HepG2 (cell line): ENCODE measurements around the gene ENTPD1. TPM values are rescaled to one million over a fixed set of nuclear protein-coding genes. Genes with fewer than 3 reads are reported as not detected.

Experiments
- CCDC6 ChIP-seq: sonication (generic); formaldehyde crosslinking; IDR thresholded peaks from 2 replicates; pipeline ENCODE4 v1.8.1; 2022; ENCODE audit warnings: mild to moderate bottlenecking, missing genetic modification reagents, moderate library complexity
- EHMT2 ChIP-seq: fragments of 200-600 bp; sonication (generic); IDR thresholded peaks from 2 replicates; pipeline ENCODE4 v1.7.0; 2017; ENCODE audit warnings: antibody characterized with exemption, low read depth, low read length, borderline replicate concordance
- FOXA3 ChIP-seq: IDR thresholded peaks from 2 replicates; pipeline ENCODE4 v1.6.1; 2016; ENCODE audit warnings: missing genetic modification reagents, missing compliant biosample characterization
- HNF4A ChIP-seq: sonication (generic); formaldehyde crosslinking; IDR thresholded peaks from 2 replicates; pipeline ENCODE4 v1.4.0; 2020; ENCODE audit warnings: missing genetic modification reagents
- KMT2A ChIP-seq: sonication (generic); formaldehyde crosslinking; IDR thresholded peaks from 2 replicates; pipeline ENCODE4 v1.4.0; 2020; ENCODE audit warnings: missing genetic modification reagents
- SIN3B ChIP-seq: fragments of 150-350 bp; IDR thresholded peaks from 2 replicates; pipeline ENCODE4 v1.6.1; 2014; ENCODE audit warnings: low read length
- SMAD3 ChIP-seq: sonication (generic); formaldehyde crosslinking; IDR thresholded peaks from 2 replicates; pipeline ENCODE4 v1.4.0; 2020; ENCODE audit warnings: missing genetic modification reagents
- SOX13 ChIP-seq, 3 experiments: fragments of 450-650 bp in 1 of 3; sonication (generic) in 1 of 3; formaldehyde crosslinking in 1 of 3; IDR thresholded peaks in 2 of 3; conservative IDR thresholded peaks in 1 of 3; 2 replicates each; pipeline versions ENCODE4 v1.5.0 to v1.6.1; 2016 to 2020; ENCODE audit warnings: antibody characterized with exemption in 1 of 3, mild to moderate bottlenecking in 1 of 3, missing compliant biosample characterization in 1 of 3, missing genetic modification reagents in 1 of 3, moderate library complexity in 1 of 3
- SP1 ChIP-seq, 2 experiments: fragments of 450-650 bp in 1 of 2; sonication (generic) in 1 of 2; formaldehyde crosslinking in 1 of 2; IDR thresholded peaks; 2 replicates each; pipeline versions ENCODE4 v1.4.0 to v1.6.1; 2016 to 2020; ENCODE audit warnings: missing genetic modification reagents in 1 of 2
- TOPORS ChIP-seq: sonication (generic); formaldehyde crosslinking; IDR thresholded peaks from 2 replicates; pipeline ENCODE4 v1.8.0; 2023; ENCODE audit warnings: mild to moderate bottlenecking, missing genetic modification reagents
- U2AF2 ChIP-seq: fragments of 200-400 bp; formaldehyde crosslinking; IDR thresholded peaks from 2 replicates; pipeline ENCODE4 v1.6.1; 2017; ENCODE audit warnings: low read depth, mild to moderate bottlenecking, low read length
- ZC3H13 ChIP-seq: sonication (generic); formaldehyde crosslinking; IDR thresholded peaks from 2 replicates; pipeline ENCODE4 v1.8.1; 2023; ENCODE audit warnings: mild to moderate bottlenecking, missing genetic modification reagents, moderate library complexity
- ZNF589 ChIP-seq: sonication (generic); formaldehyde crosslinking; conservative IDR thresholded peaks from 2 replicates; pipeline ENCODE4 v1.8.0; 2022; ENCODE audit warnings: mild to moderate bottlenecking, moderate library complexity, missing genetic modification reagents
- ZNF7 ChIP-seq: IDR thresholded peaks from 2 replicates; pipeline ENCODE4 v1.6.1; 2016; ENCODE audit warnings: missing biosample characterization, missing genetic modification reagents
- polyA plus RNA-seq, 8 experiments: library from polyadenylated mRNA; depleted of rRNA in 3 of 8; stranded (reverse) in 7 of 8; unstranded in 1 of 8; fragments of >200 nt; fragmentation: Illumina TruSeq in 4 of 8; extraction: Trizol in 4 of 8; gene quantifications; 2 replicates each; pipeline versions ENCODE4 v1.2.1 to v1.2.3, GENCODE V29; 2011 to 2016; ENCODE audit warnings: low read depth in 4 of 8, missing spikeins in 1 of 8, mixed read lengths in 1 of 8; ENCODE audit not compliant: insufficient read depth in 1 of 8
- total RNA-seq, 5 experiments: library from RNA; depleted of rRNA; stranded (reverse); fragments of >200 nt; fragmentation: Illumina TruSeq; extraction: Trizol; gene quantifications; 2 replicates each; pipeline ENCODE4 v1.2.3, GENCODE V29; 2016; ENCODE audit warnings: low read depth in 1 of 5
- TF ChIP-seq, protein P1 (sequence below): sonication (generic); formaldehyde crosslinking; IDR thresholded peaks from 2 replicates; pipeline ENCODE4 v1.8.1; 2023; ENCODE audit warnings: mild to moderate bottlenecking, missing genetic modification reagents
- TF ChIP-seq, protein P2 (sequence below): sonication (generic); formaldehyde crosslinking; IDR thresholded peaks from 2 replicates; pipeline ENCODE4 v1.9.0; 2021; ENCODE audit warnings: missing genetic modification reagents, mild to moderate bottlenecking, borderline replicate concordance
- TF ChIP-seq, protein P3 (sequence below): IDR thresholded peaks from 2 replicates; pipeline ENCODE4 v1.6.1; 2012; ENCODE audit warnings: low read depth, low read length, improper control_type of control experiment
- TF ChIP-seq, protein P4 (sequence below): sonication (generic); formaldehyde crosslinking; IDR thresholded peaks from 2 replicates; pipeline ENCODE4 v1.4.0; 2020; ENCODE audit warnings: mild to moderate bottlenecking, missing genetic modification reagents, borderline replicate concordance

ENTPD1 gene
- total and polyA plus RNA-seq, 2 of the 13 experiments (the other 11 are each of a cell fraction or from before 2014, with no cell fraction given): 0.07 TPM

DNA sequence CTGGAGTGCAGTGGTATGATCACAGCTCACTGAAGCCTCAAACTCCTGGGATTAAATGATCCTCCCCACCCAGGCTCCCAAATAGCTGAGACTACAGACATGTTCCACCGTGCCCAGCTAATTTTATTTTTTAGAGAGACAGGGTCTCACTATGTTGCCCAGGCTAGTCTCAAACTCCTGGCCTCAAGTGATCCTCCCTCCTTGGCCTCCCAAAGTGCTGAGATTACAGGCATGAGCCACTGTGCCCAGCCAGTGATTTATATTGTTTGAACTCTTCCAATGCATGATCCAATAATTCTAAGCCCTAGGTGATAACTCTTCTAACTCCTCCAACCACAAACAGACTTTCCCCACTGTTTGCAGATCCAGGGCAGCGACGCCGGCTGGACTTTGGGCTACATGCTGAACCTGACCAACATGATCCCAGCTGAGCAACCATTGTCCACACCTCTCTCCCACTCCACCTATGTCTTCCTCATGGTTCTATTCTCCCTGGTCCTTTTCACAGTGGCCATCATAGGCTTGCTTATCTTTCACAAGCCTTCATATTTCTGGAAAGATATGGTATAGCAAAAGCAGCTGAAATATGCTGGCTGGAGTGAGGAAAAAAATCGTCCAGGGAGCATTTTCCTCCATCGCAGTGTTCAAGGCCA lies 110.0 kb downstream of the ENTPD1 start (continued):
- TF ChIP-seq SP1 (IDR thresholded peaks at IDR 0.05) (no peak), SP1 (CRISPR knock-in tag; IDR thresholded peaks at IDR 0.05) (no peak), TOPORS (CRISPR knock-in tag) (no peak), SMAD3 (CRISPR knock-in tag) (no peak), HNF4A (CRISPR knock-in tag) (peak; percentile 91), ZNF7 (CRISPR knock-in tag) (no peak), ZNF589 (no peak), EHMT2 (no peak), SIN3B (no peak), CCDC6 (no peak), FOXA3 (0 out of 2 replicates have a peak, but pooled peaks have one; percentile 25), KMT2A (CRISPR knock-in tag) (no peak), U2AF2 (no peak), ZC3H13 (CRISPR knock-in tag) (no peak), SOX13 (IDR thresholded peaks at IDR 0.05) (0 out of 2 replicates have a peak, but pooled peaks have one; percentile 44), SOX13 (CRISPR knock-in tag; conservative IDR thresholded peaks at IDR 0.05 in 1 of 2, IDR thresholded peaks at IDR 0.05 in 1 of 2) (peak in 1 of 2 experiments; percentile 83; a peak in 2 of 4 replicates)
- TF ChIP-seq, protein P1, sequence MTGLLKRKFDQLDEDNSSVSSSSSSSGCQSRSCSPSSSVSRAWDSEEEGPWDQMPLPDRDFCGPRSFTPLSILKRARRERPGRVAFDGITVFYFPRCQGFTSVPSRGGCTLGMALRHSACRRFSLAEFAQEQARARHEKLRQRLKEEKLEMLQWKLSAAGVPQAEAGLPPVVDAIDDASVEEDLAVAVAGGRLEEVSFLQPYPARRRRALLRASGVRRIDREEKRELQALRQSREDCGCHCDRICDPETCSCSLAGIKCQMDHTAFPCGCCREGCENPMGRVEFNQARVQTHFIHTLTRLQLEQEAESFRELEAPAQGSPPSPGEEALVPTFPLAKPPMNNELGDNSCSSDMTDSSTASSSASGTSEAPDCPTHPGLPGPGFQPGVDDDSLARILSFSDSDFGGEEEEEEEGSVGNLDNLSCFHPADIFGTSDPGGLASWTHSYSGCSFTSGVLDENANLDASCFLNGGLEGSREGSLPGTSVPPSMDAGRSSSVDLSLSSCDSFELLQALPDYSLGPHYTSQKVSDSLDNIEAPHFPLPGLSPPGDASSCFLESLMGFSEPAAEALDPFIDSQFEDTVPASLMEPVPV (CRISPR knock-in tag): no peak
- TF ChIP-seq, protein P2, sequence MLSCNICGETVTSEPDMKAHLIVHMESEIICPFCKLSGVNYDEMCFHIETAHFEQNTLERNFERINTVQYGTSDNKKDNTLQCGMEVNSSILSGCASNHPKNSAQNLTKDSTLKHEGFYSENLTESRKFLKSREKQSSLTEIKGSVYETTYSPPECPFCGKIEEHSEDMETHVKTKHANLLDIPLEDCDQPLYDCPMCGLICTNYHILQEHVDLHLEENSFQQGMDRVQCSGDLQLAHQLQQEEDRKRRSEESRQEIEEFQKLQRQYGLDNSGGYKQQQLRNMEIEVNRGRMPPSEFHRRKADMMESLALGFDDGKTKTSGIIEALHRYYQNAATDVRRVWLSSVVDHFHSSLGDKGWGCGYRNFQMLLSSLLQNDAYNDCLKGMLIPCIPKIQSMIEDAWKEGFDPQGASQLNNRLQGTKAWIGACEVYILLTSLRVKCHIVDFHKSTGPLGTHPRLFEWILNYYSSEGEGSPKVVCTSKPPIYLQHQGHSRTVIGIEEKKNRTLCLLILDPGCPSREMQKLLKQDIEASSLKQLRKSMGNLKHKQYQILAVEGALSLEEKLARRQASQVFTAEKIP (CRISPR knock-in tag): no peak
- TF ChIP-seq, protein P3, sequence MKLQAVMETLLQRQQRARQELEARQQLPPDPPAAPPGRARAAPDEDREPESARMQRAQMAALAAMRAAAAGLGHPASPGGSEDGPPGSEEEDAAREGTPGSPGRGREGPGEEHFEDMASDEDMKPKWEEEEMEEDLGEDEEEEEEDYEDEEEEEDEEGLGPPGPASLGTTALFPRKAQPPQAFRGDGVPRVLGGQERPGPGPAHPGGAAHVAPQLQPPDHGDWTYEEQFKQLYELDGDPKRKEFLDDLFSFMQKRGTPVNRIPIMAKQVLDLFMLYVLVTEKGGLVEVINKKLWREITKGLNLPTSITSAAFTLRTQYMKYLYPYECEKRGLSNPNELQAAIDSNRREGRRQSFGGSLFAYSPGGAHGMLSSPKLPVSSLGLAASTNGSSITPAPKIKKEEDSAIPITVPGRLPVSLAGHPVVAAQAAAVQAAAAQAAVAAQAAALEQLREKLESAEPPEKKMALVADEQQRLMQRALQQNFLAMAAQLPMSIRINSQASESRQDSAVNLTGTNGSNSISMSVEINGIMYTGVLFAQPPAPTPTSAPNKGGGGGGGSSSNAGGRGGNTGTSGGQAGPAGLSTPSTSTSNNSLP: peak; percentile 35; the same call in 1 of the 2 replicates
- TF ChIP-seq, protein P4, sequence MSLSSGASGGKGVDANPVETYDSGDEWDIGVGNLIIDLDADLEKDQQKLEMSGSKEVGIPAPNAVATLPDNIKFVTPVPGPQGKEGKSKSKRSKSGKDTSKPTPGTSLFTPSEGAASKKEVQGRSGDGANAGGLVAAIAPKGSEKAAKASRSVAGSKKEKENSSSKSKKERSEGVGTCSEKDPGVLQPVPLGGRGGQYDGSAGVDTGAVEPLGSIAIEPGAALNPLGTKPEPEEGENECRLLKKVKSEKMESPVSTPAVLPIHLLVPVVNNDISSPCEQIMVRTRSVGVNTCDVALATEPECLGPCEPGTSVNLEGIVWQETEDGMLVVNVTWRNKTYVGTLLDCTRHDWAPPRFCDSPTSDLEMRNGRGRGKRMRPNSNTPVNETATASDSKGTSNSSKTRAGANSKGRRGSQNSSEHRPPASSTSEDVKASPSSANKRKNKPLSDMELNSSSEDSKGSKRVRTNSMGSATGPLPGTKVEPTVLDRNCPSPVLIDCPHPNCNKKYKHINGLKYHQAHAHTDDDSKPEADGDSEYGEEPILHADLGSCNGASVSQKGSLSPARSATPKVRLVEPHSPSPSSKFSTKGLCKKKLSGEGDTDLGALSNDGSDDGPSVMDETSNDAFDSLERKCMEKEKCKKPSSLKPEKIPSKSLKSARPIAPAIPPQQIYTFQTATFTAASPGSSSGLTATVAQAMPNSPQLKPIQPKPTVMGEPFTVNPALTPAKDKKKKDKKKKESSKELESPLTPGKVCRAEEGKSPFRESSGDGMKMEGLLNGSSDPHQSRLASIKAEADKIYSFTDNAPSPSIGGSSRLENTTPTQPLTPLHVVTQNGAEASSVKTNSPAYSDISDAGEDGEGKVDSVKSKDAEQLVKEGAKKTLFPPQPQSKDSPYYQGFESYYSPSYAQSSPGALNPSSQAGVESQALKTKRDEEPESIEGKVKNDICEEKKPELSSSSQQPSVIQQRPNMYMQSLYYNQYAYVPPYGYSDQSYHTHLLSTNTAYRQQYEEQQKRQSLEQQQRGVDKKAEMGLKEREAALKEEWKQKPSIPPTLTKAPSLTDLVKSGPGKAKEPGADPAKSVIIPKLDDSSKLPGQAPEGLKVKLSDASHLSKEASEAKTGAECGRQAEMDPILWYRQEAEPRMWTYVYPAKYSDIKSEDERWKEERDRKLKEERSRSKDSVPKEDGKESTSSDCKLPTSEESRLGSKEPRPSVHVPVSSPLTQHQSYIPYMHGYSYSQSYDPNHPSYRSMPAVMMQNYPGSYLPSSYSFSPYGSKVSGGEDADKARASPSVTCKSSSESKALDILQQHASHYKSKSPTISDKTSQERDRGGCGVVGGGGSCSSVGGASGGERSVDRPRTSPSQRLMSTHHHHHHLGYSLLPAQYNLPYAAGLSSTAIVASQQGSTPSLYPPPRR (CRISPR knock-in tag): no peak
